CD8-positive, alpha-beta memory T cell (primary cell): ENCODE measurements around the gene KRAS. TPM values are rescaled to one million over a fixed set of nuclear protein-coding genes. Genes with fewer than 3 reads are reported as not detected.

Source experiments
- CTCF ChIA-PET: fragments of 350-600 bp; sonication (Branson Sonifier 250); formaldehyde crosslinking; loops from one replicate; lab custom pipeline; 2021; ENCODE audit warnings: antibody characterized with exemption; lab: Charles Lee
- POLR2A ChIA-PET: fragments of 350-600 bp; sonication (Branson Sonifier 250); formaldehyde crosslinking; loops from one replicate; lab custom pipeline; 2021; ENCODE audit warnings: antibody characterized with exemption; lab: Charles Lee
- DNase-seq, 5 donors: peaks; one replicate each; pipeline versions ENCODE4 v3.0.0 to v3.0.0-alpha.2; 2020 to 2022; ENCODE audit warnings: mixed read lengths in 1 of 5
- H3K27ac ChIP-seq: one replicate; pipeline ENCODE4 v1.7.0; 2013; ENCODE audit warnings: low read depth, mild to moderate bottlenecking, low read length, moderate library complexity
- H3K27me3 ChIP-seq: 2 replicates; pipeline ENCODE4 v1.7.0; 2013; ENCODE audit warnings: low read length, mild to moderate bottlenecking; ENCODE audit not compliant: insufficient read depth, poor library complexity, severe bottlenecking
- H3K36me3 ChIP-seq: 2 replicates; pipeline ENCODE4 v1.7.0; 2013; ENCODE audit warnings: mild to moderate bottlenecking, low read length, moderate library complexity; ENCODE audit not compliant: insufficient read depth
- H3K4me1 ChIP-seq: 2 replicates; pipeline ENCODE4 v1.7.0; 2013; ENCODE audit warnings: mild to moderate bottlenecking, low read length, moderate library complexity; ENCODE audit not compliant: insufficient read depth
- H3K4me3 ChIP-seq: 2 replicates; pipeline ENCODE4 v1.7.0; 2013; ENCODE audit warnings: mild to moderate bottlenecking, low read length
- H3K9me3 ChIP-seq: 2 replicates; pipeline ENCODE4 v1.7.0; 2013; ENCODE audit warnings: mild to moderate bottlenecking, low read length
- H3K27ac Mint-ChIP-seq, 8 donors: one replicate each; pipeline ENCODE4 v1.8.0; 2020 to 2021; ENCODE audit warnings: mixed read lengths in 8 of 8, mild to moderate bottlenecking in 6 of 8, inconsistent platforms in 3 of 8, moderate library complexity in 3 of 8
- H3K27me3 Mint-ChIP-seq, 2 donors: one replicate each; pipeline ENCODE4 v1.8.0; 2020 to 2021; ENCODE audit warnings: mixed read lengths in 2 of 2, mild to moderate bottlenecking in 1 of 2, moderate library complexity in 1 of 2
- H3K36me3 Mint-ChIP-seq, 3 donors: one replicate each; pipeline ENCODE4 v1.8.0; 2020 to 2021; ENCODE audit warnings: mixed read lengths in 3 of 3, inconsistent platforms in 1 of 3, mild to moderate bottlenecking in 1 of 3
- H3K4me1 Mint-ChIP-seq, 3 donors: one replicate each; pipeline ENCODE4 v1.8.0; 2020 to 2021; ENCODE audit warnings: mixed read lengths in 3 of 3, inconsistent platforms in 1 of 3, mild to moderate bottlenecking in 1 of 3
- H3K4me3 Mint-ChIP-seq, 7 donors: one replicate each; pipeline ENCODE4 v1.8.0; 2020 to 2021; ENCODE audit warnings: mixed read lengths in 7 of 7, mild to moderate bottlenecking in 6 of 7, moderate library complexity in 4 of 7, inconsistent platforms in 2 of 7
- H3K9me3 Mint-ChIP-seq, 5 donors: one replicate each; pipeline ENCODE4 v1.8.0; 2020 to 2022; ENCODE audit warnings: mixed read lengths in 5 of 5, mild to moderate bottlenecking in 3 of 5, moderate library complexity in 2 of 5, inconsistent platforms in 1 of 5
- polyA plus RNA-seq: library from polyadenylated mRNA; unstranded; fragments of 300-500 nt; fragmentation: Illumina TruSeq; gene quantifications from one replicate; pipeline ENCODE4 v1.2.3, GENCODE V29; 2021
- total RNA-seq, 2 experiments: library from RNA; stranded (reverse); gene quantifications; one replicate each; pipeline ENCODE4 v1.2.3, GENCODE V29; 2021

KRAS gene
- total and polyA plus RNA-seq, 3 experiments from 2014 or later = 24.9 to 56.5 (median 25.6) TPM

- Histone ChIP-seq H3K4me3 (no peak overlapping the region), H3K27ac (no peak overlapping the region), H3K36me3 (peaks cover 7% of the 10 kb centered on the region), H3K4me1 (no peaks in the 10 kb centered on the region), H3K9me3 (no peaks in the 10 kb centered on the region), H3K27me3 (no peaks in the 10 kb centered on the region)
- ChIA-PET CTCF (no interaction called here), POLR2A (no interaction called here)
- H3K27me3 Mint-ChIP-seq = no peaks in the 10 kb centered on the region
- peaks cover 7 to 21% (median 9%) of the 10 kb centered on the region in 3 donors for H3K4me1 Mint-ChIP-seq
- no peak for DNase-seq
- H3K36me3 Mint-ChIP-seq = peaks cover 0 to 62% (median 12%) of the 10 kb centered on the region in 3 donors
- no peak overlapping the region for H3K4me3 Mint-ChIP-seq
- H3K9me3 Mint-ChIP-seq = no peaks in the 10 kb centered on the region
- peak overlapping the region in 2 of 8 donors; percentile 34 to 36 for H3K27ac Mint-ChIP-seq
Measured at GRCh38 chr12:25207846-25208245, 42.9 kb downstream of the KRAS start.

- Histone ChIP-seq H3K9me3 (no peaks in the 10 kb centered on the region), H3K4me3 (no peak overlapping the region), H3K27ac (no peak overlapping the region), H3K4me1 (no peaks in the 10 kb centered on the region), H3K27me3 (no peaks in the 10 kb centered on the region), H3K36me3 (peaks cover 7% of the 10 kb centered on the region)
- Mint-ChIP-seq H3K36me3 (peaks cover 0 to 62% (median 12%) of the 10 kb centered on the region in 3 donors), H3K4me3 (no peak overlapping the region), H3K9me3 (no peaks in the 10 kb centered on the region), H3K27me3 (no peaks in the 10 kb centered on the region), H3K27ac (peak overlapping the region in 1 of 8 donors; percentile 34), H3K4me1 (peaks cover 7 to 22% (median 11%) of the 10 kb centered on the region in 3 donors)
- no peak for DNase-seq
- POLR2A ChIA-PET = no interaction called here
- CTCF ChIA-PET = no interaction called here
Measured at GRCh38 chr12:25207411-25207810, 43.3 kb downstream of the KRAS start.

GRCh38 chr12:25202137-25202536 lies 48.6 kb downstream of the KRAS start:
- peaks cover 0 to 38% (median 20%) of the 10 kb centered on the region in 3 donors for H3K36me3 Mint-ChIP-seq
- Histone ChIP-seq H3K4me3 (no peak overlapping the region), H3K36me3 (no peaks in the 10 kb centered on the region), H3K4me1 (no peaks in the 10 kb centered on the region), H3K9me3 (no peaks in the 10 kb centered on the region), H3K27ac (no peak overlapping the region), H3K27me3 (no peaks in the 10 kb centered on the region)
- peaks cover 26 to 53% (median 34%) of the 10 kb centered on the region in 3 donors for H3K4me1 Mint-ChIP-seq
- no peak overlapping the region for H3K4me3 Mint-ChIP-seq
- no peaks in the 10 kb centered on the region for H3K9me3 Mint-ChIP-seq
- no peak for DNase-seq
- no peaks in the 10 kb centered on the region for H3K27me3 Mint-ChIP-seq
- peak overlapping the region in 5 of 8 donors; percentile 3 to 90 (median 83) for H3K27ac Mint-ChIP-seq
- ChIA-PET CTCF (no interaction called here), POLR2A (interaction anchor here (0.7 kb wide), 1 partner anchor 22 kb away, joined by 4 read pairs; no protein-coding TSS in a partner anchor)

- Histone ChIP-seq H3K27me3 (no peaks in the 10 kb centered on the region), H3K9me3 (no peaks in the 10 kb centered on the region), H3K27ac (no peak overlapping the region), H3K36me3 (no peaks in the 10 kb centered on the region), H3K4me1 (peaks cover 5% of the 10 kb centered on the region), H3K4me3 (no peak overlapping the region)
- Mint-ChIP-seq H3K9me3 (no peaks in the 10 kb centered on the region), H3K27me3 (no peaks in the 10 kb centered on the region), H3K27ac (peak overlapping the region in 6 of 8 donors; percentile 27 to 81 (median 43)), H3K4me1 (peaks cover 32 to 63% (median 45%) of the 10 kb centered on the region in 3 donors), H3K36me3 (peaks cover 0 to 27% (median 20%) of the 10 kb centered on the region in 3 donors), H3K4me3 (peak overlapping the region in 1 of 7 donors; percentile 14)
- CTCF ChIA-PET = no interaction called here
- no peak for DNase-seq
- POLR2A ChIA-PET = no interaction called here
Measured at GRCh38 chr12:25200703-25201102, 50.0 kb downstream of the KRAS start.

- H3K4me3 Mint-ChIP-seq = no peak overlapping the region
Measured at GRCh38 chr12:25197608-25198007, 53.1 kb downstream of the KRAS start.

GRCh38 chr12:25195056-25195971 lies 55.4 kb downstream of the KRAS start, which contains the start of the genes DNAI7 and ETFRF1:
Gene DNAI7, minus strand, starts transcription at chr12:25195160. Its CDS starts 82 bp downstream, at chr12:25195078.
Gene ETFRF1, plus strand, starts transcription at chr12:25195237. Its CDS starts 8,720 bp downstream, at chr12:25203957.
- H3K27me3 ChIP-seq = no peaks in the 10 kb centered on the region
- H3K9me3 ChIP-seq = no peaks in the 10 kb centered on the region
- peak; percentile 95 to 98 (median 96) for DNase-seq
- Mint-ChIP-seq H3K27me3 (peaks cover 0 to 6% of the 10 kb centered on the region in 2 donors), H3K27ac (peak within 1 kb of the TSS; percentile 99 to 100 (median 99)), H3K9me3 (no peaks in the 10 kb centered on the region), H3K4me1 (peaks cover 31 to 54% (median 49%) of the 10 kb centered on the region in 3 donors), H3K36me3 (peaks cover 0 to 19% (median 4%) of the 10 kb centered on the region in 3 donors), H3K4me3 (peak within 1 kb of the TSS; percentile 96 to 99 (median 97))
- ChIA-PET CTCF (interaction anchor here (0.9 to 1.2 kb wide), 7 partner anchors 8 to 194 kb away, joined by 3 to 6 read pairs (median 3); no protein-coding TSS in a partner anchor), POLR2A (interaction anchor here (0.6 to 1.8 kb wide), 5 partner anchors 10 to 144 kb away, joined by 4 to 10 read pairs (median 5); partner anchors contain the start of gene KRAS)
- H3K36me3 ChIP-seq = no peaks in the 10 kb centered on the region
- H3K4me1 ChIP-seq = peaks cover 15% of the 10 kb centered on the region
- peak within 1 kb of the TSS; percentile 95 for H3K27ac ChIP-seq
- peak within 1 kb of the TSS; percentile 84 for H3K4me3 ChIP-seq

More at GRCh38 chr12:25197608-25198007, 53.1 kb downstream of the KRAS start:
- Mint-ChIP-seq H3K27me3 (peaks cover 0 to 6% of the 10 kb centered on the region in 2 donors), H3K4me1 (peaks cover 45 to 73% (median 62%) of the 10 kb centered on the region in 3 donors), H3K27ac (peak overlapping the region in 7 of 8 donors; percentile 28 to 99 (median 51)), H3K9me3 (no peaks in the 10 kb centered on the region), H3K36me3 (peaks cover 0 to 24% (median 15%) of the 10 kb centered on the region in 3 donors)
- Histone ChIP-seq H3K27ac (no peak overlapping the region), H3K4me1 (peaks cover 15% of the 10 kb centered on the region), H3K36me3 (no peaks in the 10 kb centered on the region), H3K9me3 (no peaks in the 10 kb centered on the region), H3K4me3 (no peak overlapping the region), H3K27me3 (no peaks in the 10 kb centered on the region)
- POLR2A ChIA-PET = interaction anchor here (0.6 kb wide), 1 partner anchor 13 kb away, joined by 4 read pairs; no protein-coding TSS in a partner anchor
- CTCF ChIA-PET = interaction anchor here (1.1 to 2.3 kb wide), 3 partner anchors 13 to 190 kb away, joined by 3 to 8 read pairs (median 5); no protein-coding TSS in a partner anchor
- DNase-seq = no peak

GRCh38 chr12:25194722-25195055 lies 56.0 kb downstream of the KRAS start:
- Mint-ChIP-seq H3K27me3 (peaks cover 0 to 6% of the 10 kb centered on the region in 2 donors), H3K4me3 (peak overlapping the region; percentile 96 to 99 (median 97)), H3K9me3 (no peaks in the 10 kb centered on the region), H3K4me1 (peaks cover 28 to 48% (median 48%) of the 10 kb centered on the region in 3 donors), H3K27ac (peak overlapping the region; percentile 99 to 100 (median 99)), H3K36me3 (peaks cover 0 to 17% (median 1%) of the 10 kb centered on the region in 3 donors)
- peak overlapping the region; percentile 84 for H3K4me3 ChIP-seq
- H3K27me3 ChIP-seq = no peaks in the 10 kb centered on the region
- peak overlapping the region; percentile 95 for H3K27ac ChIP-seq
- H3K4me1 ChIP-seq = peaks cover 15% of the 10 kb centered on the region
- no peaks in the 10 kb centered on the region for H3K36me3 ChIP-seq
- ChIA-PET POLR2A (interaction anchor here (0.6 to 1.8 kb wide), 6 partner anchors 10 to 143 kb away, joined by 3 to 10 read pairs (median 5); partner anchors contain the start of gene KRAS), CTCF (interaction anchor here (0.6 to 1.2 kb wide), 9 partner anchors 9 to 194 kb away, joined by 3 to 6 read pairs (median 3); no protein-coding TSS in a partner anchor)
- DNase-seq = no peak
- no peaks in the 10 kb centered on the region for H3K9me3 ChIP-seq
